HG02678 (cell line): ENCODE results near the gene GTF3C6.
"Not testable (repeated sequence)": the region's sequence is repeated elsewhere in the genome, so short reads cannot be mapped to it uniquely, and the experiment has no call there.

Experiments used
- ATAC-seq: cut with Tn5 transposase; IDR thresholded peaks from one replicate; pipeline ENCODE4 v1.9.1; 2021; ENCODE audit warnings: mild to moderate bottlenecking, moderate library complexity; ENCODE audit not compliant: unreplicated experiment

Gene GTF3C6

GRCh38 chr6:110979565-110980101 lies 21.1 kb downstream of the GTF3C6 start:
- no peak for ATAC-seq

DNA sequence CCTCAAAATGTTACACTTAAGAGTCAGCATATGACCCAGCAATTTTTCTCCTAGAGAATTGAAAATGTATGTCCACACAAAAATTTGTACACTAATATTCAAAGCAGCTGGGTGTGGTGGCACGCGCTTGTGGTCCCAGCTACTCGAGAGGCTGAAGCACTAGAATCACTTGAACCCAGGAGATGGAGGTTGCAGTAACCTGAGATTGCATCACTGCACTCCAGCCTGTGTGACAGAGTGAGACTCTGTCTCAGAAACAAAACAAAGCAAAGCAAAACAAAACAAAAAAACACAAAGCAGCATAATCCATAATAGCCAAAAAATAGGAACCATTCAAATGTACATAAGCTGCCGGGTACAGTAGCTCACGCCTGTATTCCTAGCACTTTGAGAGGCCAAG lies 21.7 kb downstream of the GTF3C6 start:
- ATAC-seq: no peak

DNA sequence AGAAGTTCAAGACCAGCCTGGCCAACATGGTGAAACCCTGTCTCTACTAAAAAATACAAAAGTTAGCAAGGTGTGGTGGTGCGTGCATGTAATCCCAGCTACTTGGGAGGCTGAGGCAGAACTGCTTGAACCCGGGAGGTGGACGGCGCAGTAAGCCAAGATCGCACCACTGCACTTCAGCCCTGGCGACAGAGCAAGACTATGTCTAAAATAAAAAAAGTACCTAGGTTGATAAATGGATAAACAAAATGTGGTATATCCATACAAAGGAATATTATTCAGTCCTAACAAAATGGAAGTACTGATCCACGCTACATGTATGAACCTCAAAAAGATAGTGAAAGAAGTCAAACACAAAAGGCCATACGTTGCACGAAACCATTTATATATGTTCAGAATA lies 22.1 kb downstream of the GTF3C6 start:
- ATAC-seq: no peak

- no peak for ATAC-seq
Observed at GRCh38 chr6:110981202-110981600, 22.7 kb downstream of the GTF3C6 start.

DNA sequence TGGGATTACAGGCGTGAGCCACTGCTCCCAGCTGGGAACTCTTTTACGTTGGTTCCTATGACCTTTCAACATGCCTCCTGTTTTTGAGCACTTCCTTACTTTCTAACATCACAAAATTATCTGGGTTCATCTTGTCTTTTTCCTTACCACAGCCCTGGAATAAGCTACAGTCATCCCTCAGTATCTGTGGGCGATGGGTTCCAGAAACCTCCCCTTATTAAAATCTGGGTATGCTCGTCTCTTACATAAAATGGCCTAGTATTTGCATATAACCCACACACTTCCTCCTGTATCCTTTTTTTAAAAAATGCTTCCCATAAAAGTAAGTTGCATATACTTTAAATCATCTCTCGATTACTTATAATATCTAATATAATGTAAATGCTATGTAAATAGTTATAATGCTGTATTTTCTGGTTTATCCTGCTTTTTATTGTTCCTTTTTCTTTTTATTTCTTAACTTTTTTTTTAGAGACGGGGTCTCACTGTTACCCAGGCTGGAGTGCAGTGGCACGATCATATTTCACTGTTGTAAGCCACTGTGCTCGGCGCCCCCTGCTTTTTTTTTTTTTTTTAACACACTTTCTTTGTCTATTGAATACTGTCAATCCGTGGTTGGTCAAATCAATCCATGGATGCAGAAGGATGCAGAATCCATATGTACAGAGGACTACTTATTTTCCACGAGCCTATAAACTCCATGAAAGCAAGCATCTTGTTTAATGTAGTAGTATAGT lies 32.5 kb downstream of the GTF3C6 start:
- no peak for ATAC-seq

- ATAC-seq: no peak
Observed at GRCh38 chr6:110996691-110997090, 38.2 kb downstream of the GTF3C6 start.

GRCh38 chr6:110999634-111000270 lies 41.2 kb downstream of the GTF3C6 start:
- ATAC-seq: no peak

GRCh38 chr6:111002350-111002749 lies 43.8 kb downstream of the GTF3C6 start:
- no peak for ATAC-seq

DNA sequence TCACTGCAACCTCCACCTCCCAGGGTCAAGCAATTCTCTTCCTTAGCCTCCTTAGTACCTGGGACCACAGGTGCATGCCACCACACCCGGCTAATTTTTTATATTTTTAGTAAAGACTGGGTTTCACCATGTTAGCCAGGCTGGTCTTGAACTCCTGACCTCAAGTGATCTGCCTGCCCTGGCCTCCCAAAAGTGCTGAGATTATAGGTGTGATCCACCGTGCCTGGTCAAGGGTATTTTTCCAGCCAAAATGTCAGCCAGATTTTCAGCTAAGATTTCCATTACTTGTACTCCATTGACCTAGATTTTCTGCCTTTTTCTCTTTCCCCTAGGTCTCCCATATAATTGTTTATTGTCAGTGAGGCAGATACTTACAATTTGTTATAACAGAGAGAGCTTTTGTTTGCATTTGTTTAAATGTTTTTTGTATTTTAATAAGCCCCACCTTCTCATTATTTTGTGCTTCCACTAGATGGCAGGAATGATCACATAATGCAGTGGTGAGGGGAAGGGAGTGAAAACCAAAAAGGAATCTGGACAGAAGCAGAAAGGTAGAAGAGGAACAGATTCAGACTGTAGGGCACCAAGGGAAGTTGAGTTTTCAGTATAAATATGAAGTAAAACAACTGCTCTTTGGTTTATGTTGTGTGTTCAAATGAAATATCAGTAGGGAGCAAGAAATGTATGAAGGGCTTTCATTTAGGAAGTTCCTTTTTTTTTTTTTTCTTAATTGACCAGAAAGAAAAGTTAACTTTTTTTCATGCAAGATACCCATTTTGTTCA lies 53.0 kb downstream of the GTF3C6 start:
- no peak for ATAC-seq

- no peak for ATAC-seq
Observed at GRCh38 chr6:111012143-111012452, 53.6 kb downstream of the GTF3C6 start.

GRCh38 chr6:111012520-111012919 lies 54.0 kb downstream of the GTF3C6 start:
- not testable (repeated sequence) for ATAC-seq

DNA sequence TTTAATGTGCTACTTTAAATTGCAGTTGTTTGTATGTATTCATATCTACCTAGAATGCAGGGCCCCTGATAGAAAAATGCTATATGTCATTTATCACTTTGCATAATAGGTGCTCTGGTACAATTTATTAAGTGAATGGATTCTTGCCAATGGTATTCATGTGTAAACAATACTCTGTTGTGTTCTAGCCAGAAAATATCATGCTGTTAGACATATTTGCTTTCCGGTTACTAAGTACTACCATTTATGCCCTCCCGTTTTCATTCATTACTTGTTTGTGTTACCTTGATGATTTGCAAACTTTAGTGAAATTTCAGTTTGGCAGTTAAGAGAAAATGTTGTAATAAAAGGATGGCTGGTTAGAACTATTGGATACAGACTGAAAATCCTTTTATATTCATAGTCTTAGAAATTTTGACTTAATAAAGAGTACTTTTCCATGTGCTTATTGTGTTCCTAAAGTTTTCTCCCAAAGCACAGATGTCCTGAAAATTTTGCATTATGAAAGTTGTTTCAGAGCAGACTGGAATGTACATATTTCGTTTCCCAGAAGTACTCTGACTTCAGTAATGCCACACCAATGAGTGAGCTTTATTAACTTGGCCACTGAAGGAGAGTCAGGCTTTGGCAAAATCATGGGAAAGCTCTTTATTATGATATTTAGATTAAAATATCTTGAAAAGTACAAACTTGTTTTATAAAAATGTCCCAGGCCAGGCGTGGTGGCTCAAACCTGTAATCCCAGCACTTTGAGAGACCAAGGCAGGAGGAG lies 54.8 kb downstream of the GTF3C6 start:
- ATAC-seq: no peak

- ATAC-seq: no peak
Observed at GRCh38 chr6:111015389-111016124, 57.1 kb downstream of the GTF3C6 start.

DNA sequence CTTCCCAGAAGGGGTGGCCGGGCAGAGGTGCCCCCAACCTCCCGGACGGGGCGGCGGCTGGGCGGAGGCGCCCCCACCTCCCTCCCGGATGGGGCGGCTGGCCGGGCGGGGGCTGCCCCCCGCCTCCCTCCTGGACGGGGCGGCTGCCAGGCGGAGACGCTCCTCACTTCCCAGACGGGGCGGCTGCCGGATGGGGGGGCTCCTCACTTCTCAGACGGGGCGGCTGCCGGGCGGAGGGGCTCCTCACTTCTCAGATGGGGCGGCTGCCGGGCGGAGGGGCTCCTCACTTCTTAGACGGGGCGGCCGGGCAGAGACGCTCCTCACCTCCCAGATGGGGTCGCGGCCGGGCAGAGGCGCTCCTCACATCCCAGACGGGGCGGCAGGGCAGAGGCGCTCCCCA lies 58.7 kb downstream of the GTF3C6 start:
- ATAC-seq: not testable (repeated sequence)
